GM23338 (cell line): ENCODE data around the gene PTPRN2.

Source experiments
- CREB1 ChIP-seq: fragments of 250-450 bp; sonication (Bioruptor Pico); IDR thresholded peaks from 2 replicates; pipeline ENCODE4 v1.5.0; 2020; ENCODE audit warnings: low read depth, mild to moderate bottlenecking, moderate library complexity
- CTCF ChIP-seq, 2 experiments: fragments of 200-600 bp in 1 of 2; sonication (generic) in 1 of 2; conservative IDR thresholded peaks; 2 replicates each; pipeline versions ENCODE4 v1.5.1 to v1.6.1; 2016 to 2017; ENCODE audit warnings: antibody characterized with exemption in 2 of 2, low read depth in 2 of 2, mild to moderate bottlenecking in 2 of 2, moderate library complexity in 1 of 2
- ETS1 ChIP-seq: IDR thresholded peaks from 2 replicates; pipeline ENCODE4 v1.6.1; 2016; ENCODE audit warnings: antibody characterized with exemption
- EZH2 ChIP-seq: fragments of 200-600 bp; sonication (generic); IDR thresholded peaks from one replicate; pipeline ENCODE4 v1.8.0; 2017; ENCODE audit warnings: antibody characterized with exemption, mild to moderate bottlenecking, low read depth; ENCODE audit not compliant: unreplicated experiment
- EZH2phosphoT487 ChIP-seq: fragments of 200-600 bp; sonication (generic); IDR thresholded peaks from one replicate; pipeline ENCODE4 v1.8.1; 2018; ENCODE audit warnings: antibody characterized with exemption; ENCODE audit not compliant: unreplicated experiment
- JUNB ChIP-seq: IDR thresholded peaks from one replicate; pipeline ENCODE4 v1.6.1; 2016; ENCODE audit warnings: antibody characterized with exemption; ENCODE audit not compliant: unreplicated experiment
- NANOG ChIP-seq: IDR thresholded peaks from 2 replicates; pipeline ENCODE4 v1.6.1; 2016; ENCODE audit warnings: antibody characterized with exemption, borderline replicate concordance
- POLR2AphosphoS5 ChIP-seq: IDR thresholded peaks from 2 replicates; pipeline ENCODE4 v1.6.1; 2016; ENCODE audit warnings: antibody characterized with exemption, low read depth
- ZNF331 ChIP-seq: fragments of 250-450 bp; sonication (Bioruptor Pico); IDR thresholded peaks from 2 replicates; pipeline ENCODE4 v1.5.0; 2020; ENCODE audit warnings: low read depth, mild to moderate bottlenecking, moderate library complexity
- TF ChIP-seq, protein P1 (sequence below): IDR thresholded peaks from one replicate; pipeline ENCODE4 v1.6.1; 2018; ENCODE audit warnings: antibody characterized with exemption; ENCODE audit not compliant: unreplicated experiment

GRCh38 chr7:157605638-157606037 is 982.0 kb downstream of the PTPRN2 start:
- TF ChIP-seq CTCF (conservative IDR thresholded peaks at IDR 0.05; ENCODE audit: low read depth in 2 of 2): no peak
- TF ChIP-seq, protein P1, sequence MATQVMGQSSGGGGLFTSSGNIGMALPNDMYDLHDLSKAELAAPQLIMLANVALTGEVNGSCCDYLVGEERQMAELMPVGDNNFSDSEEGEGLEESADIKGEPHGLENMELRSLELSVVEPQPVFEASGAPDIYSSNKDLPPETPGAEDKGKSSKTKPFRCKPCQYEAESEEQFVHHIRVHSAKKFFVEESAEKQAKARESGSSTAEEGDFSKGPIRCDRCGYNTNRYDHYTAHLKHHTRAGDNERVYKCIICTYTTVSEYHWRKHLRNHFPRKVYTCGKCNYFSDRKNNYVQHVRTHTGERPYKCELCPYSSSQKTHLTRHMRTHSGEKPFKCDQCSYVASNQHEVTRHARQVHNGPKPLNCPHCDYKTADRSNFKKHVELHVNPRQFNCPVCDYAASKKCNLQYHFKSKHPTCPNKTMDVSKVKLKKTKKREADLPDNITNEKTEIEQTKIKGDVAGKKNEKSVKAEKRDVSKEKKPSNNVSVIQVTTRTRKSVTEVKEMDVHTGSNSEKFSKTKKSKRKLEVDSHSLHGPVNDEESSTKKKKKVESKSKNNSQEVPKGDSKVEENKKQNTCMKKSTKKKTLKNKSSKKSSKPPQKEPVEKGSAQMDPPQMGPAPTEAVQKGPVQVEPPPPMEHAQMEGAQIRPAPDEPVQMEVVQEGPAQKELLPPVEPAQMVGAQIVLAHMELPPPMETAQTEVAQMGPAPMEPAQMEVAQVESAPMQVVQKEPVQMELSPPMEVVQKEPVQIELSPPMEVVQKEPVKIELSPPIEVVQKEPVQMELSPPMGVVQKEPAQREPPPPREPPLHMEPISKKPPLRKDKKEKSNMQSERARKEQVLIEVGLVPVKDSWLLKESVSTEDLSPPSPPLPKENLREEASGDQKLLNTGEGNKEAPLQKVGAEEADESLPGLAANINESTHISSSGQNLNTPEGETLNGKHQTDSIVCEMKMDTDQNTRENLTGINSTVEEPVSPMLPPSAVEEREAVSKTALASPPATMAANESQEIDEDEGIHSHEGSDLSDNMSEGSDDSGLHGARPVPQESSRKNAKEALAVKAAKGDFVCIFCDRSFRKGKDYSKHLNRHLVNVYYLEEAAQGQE: no peak
- TF ChIP-seq JUNB: no peak
- TF ChIP-seq POLR2AphosphoS5: no peak
- TF ChIP-seq EZH2phosphoT487: no peak
- no peak for TF ChIP-seq EZH2
- no peak for TF ChIP-seq ZNF331 (CRISPR knock-in tag)
- TF ChIP-seq NANOG: no peak
- TF ChIP-seq CREB1: no peak
- TF ChIP-seq ETS1: no peak
